ENCODE results near the gene SORCS2.

DNA sequence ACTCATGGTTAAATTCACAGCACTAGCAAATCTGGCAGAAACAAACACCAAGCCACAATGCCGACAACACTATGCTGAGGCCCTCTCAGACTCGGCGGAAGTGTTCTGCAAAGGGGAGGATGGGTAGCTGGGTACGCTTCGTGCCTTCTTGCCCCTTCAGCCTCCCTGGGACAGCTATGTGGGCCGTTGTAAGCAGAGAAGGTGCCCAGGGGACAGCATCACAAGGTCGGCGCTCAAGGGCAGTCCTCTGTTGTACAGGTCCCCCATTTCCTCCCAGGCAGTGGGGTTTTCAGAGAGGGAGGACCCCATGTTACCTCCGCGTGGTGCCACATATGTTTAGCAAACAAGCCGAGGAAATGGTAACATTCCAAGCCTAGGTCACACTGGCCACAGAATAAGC lies 573.7 kb downstream of the SORCS2 start:
- TF ChIP-seq, protein P1, sequence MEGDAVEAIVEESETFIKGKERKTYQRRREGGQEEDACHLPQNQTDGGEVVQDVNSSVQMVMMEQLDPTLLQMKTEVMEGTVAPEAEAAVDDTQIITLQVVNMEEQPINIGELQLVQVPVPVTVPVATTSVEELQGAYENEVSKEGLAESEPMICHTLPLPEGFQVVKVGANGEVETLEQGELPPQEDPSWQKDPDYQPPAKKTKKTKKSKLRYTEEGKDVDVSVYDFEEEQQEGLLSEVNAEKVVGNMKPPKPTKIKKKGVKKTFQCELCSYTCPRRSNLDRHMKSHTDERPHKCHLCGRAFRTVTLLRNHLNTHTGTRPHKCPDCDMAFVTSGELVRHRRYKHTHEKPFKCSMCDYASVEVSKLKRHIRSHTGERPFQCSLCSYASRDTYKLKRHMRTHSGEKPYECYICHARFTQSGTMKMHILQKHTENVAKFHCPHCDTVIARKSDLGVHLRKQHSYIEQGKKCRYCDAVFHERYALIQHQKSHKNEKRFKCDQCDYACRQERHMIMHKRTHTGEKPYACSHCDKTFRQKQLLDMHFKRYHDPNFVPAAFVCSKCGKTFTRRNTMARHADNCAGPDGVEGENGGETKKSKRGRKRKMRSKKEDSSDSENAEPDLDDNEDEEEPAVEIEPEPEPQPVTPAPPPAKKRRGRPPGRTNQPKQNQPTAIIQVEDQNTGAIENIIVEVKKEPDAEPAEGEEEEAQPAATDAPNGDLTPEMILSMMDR (IDR thresholded peaks at IDR 0.05), result no peak
- no peak for TF ChIP-seq POLR2A (IDR thresholded peaks at IDR 0.05)
